Measurements from ENCODE around the gene RHBDL1. TPM values are rescaled to one million over a fixed set of nuclear protein-coding genes. Genes with fewer than 3 reads are reported as not detected.

RHBDL1 gene
- total and polyA plus RNA-seq, 2 donors (not counting 3 experiments of a cell fraction or from before 2014, with no cell fraction given) = 1.1 to 1.8 TPM

DNA sequence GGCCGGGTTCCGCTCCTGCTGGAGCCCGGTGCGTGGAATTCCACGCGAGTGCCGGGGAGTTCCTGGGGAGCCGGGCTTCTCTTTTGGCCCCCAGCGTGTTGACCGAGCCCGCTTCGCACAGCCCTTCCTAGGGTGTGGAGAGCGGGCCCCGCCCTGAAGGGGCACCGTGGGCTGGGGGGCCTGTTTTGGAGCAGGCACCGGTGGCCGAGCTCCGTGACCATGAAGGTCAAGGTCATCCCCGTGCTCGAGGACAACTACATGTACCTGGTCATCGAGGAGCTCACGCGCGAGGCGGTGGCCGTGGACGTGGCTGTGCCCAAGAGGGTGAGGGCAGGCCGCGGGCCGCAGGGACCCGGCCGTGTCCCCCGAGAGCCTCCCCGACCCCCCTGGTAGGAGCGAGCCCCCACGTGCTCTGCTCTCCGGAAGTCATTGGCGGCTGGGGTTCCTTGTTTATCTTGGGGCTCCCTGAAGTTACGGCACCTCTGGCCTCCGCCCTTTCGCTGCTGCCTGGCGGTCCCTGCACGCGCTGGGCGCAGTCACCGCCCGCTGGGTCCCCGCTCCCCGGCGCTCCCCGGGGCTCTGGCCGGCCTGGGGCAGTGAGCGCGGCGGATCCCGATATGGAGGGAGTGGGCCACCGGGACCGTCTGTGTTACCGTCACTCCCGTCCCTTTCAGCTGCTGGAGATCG, 52.0 kb downstream of the RHBDL1 start:
- TF ChIP-seq, protein P1, sequence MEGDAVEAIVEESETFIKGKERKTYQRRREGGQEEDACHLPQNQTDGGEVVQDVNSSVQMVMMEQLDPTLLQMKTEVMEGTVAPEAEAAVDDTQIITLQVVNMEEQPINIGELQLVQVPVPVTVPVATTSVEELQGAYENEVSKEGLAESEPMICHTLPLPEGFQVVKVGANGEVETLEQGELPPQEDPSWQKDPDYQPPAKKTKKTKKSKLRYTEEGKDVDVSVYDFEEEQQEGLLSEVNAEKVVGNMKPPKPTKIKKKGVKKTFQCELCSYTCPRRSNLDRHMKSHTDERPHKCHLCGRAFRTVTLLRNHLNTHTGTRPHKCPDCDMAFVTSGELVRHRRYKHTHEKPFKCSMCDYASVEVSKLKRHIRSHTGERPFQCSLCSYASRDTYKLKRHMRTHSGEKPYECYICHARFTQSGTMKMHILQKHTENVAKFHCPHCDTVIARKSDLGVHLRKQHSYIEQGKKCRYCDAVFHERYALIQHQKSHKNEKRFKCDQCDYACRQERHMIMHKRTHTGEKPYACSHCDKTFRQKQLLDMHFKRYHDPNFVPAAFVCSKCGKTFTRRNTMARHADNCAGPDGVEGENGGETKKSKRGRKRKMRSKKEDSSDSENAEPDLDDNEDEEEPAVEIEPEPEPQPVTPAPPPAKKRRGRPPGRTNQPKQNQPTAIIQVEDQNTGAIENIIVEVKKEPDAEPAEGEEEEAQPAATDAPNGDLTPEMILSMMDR (IDR thresholded peaks at IDR 0.05; ENCODE audit: extremely low read depth in 1 of 2, insufficient read depth in 1 of 2, low read depth in 1 of 2, low read length in 2 of 2) = no peak
- TF ChIP-seq MYC (IDR thresholded peaks at IDR 0.05; ENCODE audit: low read depth, low read length) = no peak
- TF ChIP-seq FOS (IDR thresholded peaks at IDR 0.05; ENCODE audit: borderline replicate concordance, insufficient read depth, low read length) = no peak
- TF ChIP-seq GATA2 (IDR thresholded peaks at IDR 0.05; ENCODE audit: insufficient read depth, insufficient read length, low read depth, low read length) = no peak
- TF ChIP-seq, protein P2, sequence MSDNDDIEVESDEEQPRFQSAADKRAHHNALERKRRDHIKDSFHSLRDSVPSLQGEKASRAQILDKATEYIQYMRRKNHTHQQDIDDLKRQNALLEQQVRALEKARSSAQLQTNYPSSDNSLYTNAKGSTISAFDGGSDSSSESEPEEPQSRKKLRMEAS (IDR thresholded peaks at IDR 0.05; ENCODE audit: insufficient read depth, insufficient read length) = no peak
- no peak for TF ChIP-seq POLR2AphosphoS5 (IDR thresholded peaks at IDR 0.05; ENCODE audit: insufficient read depth, low read depth, low read length)
- no peak for TF ChIP-seq JUN (IDR thresholded peaks at IDR 0.05; ENCODE audit: borderline replicate concordance, insufficient read depth, insufficient read length, low read depth)
- no peak for TF ChIP-seq POLR2A (IDR thresholded peaks at IDR 0.05; ENCODE audit: low read depth, low read length)
- TF ChIP-seq EZH2 (IDR thresholded peaks at IDR 0.05; ENCODE audit: borderline replicate concordance, low read depth, low read length, severe bottlenecking) = no peak
- intact Hi-C loops (cut with micrococcal nuclease) = no loop called here
- DNase-seq (ENCODE audit: low read depth, low spot score) (no peak), FAIRE-seq (no peak)
- Histone ChIP-seq H2AFZ (ENCODE audit: low read depth, low read length) (peak overlapping the region; percentile 61), H3K9me3 (replicated peaks; ENCODE audit: control insufficient read depth, insufficient read depth, low read length) (no peaks in the 10 kb centered on the region), H3K4me2 (ENCODE audit: insufficient read depth, low read length) (peak overlapping the region; percentile 69), H3K27me3 (ENCODE audit: control insufficient read depth in 2 of 2, insufficient read depth in 2 of 2, low read length in 2 of 2) (no peaks in the 10 kb centered on the region), H3K4me3 (replicated peaks in 1 of 3; ENCODE audit: insufficient read depth in 1 of 3, low read depth in 1 of 3, low read length in 3 of 3) (peak overlapping the region; percentile 17 to 61 (median 44)), H3K79me2 (ENCODE audit: control insufficient read depth, insufficient read depth, low read length) (no peaks in the 10 kb centered on the region), H3K4me1 (ENCODE audit: control insufficient read depth, extremely low read depth, insufficient read depth, low read length) (peaks cover 13% of the 10 kb centered on the region), H3K27ac (ENCODE audit: insufficient read depth, low read depth, low read length) (no peak overlapping the region), H4K20me1 (replicated peaks; ENCODE audit: control insufficient read depth, extremely low read depth, insufficient read depth, low read length) (no peaks in the 10 kb centered on the region), H3K36me3 (ENCODE audit: control insufficient read depth in 2 of 2, extremely low read depth in 1 of 2, insufficient read depth in 2 of 2, low read length in 2 of 2) (peaks cover 2 to 4% of the 10 kb centered on the region in 2 experiments), H3K9ac (replicated peaks; ENCODE audit: extremely low read depth, insufficient read depth, low read length) (peak overlapping the region; percentile 14), H3K9me1 (replicated peaks; ENCODE audit: control insufficient read depth, extremely low read depth, insufficient read depth, low read length) (no peaks in the 10 kb centered on the region)
- CTCF ChIA-PET = interaction anchor here (1.0 to 5.7 kb wide), 5 partner anchors 9 to 61 kb away, joined by 3 to 34 read pairs (median 6); partner anchors contain the start of genes CHTF18, METRN and RPUSD1
- no TSS peak for BruUV-seq (replicated peaks)
- dilution Hi-C loops (cut with MboI; ENCODE audit: extremely low pct_ligation_motif_present, low sequenced_read_pairs) = no loop called here
- POLR2A ChIA-PET = no interaction called here

Other genes with a start within 250 kb of the RHBDL1 start
- 65.0 and 70.1 TPM in 2 replicates for gene CAPN15, start 148.0 kb upstream of the RHBDL1 start, total RNA-seq
- 33.9 and 48.6 TPM in 2 replicates for gene CAPN15, start 148.0 kb upstream of the RHBDL1 start, polyA plus RNA-seq
- not detected in 2 replicates for gene PRR35, start 115.3 kb upstream of the RHBDL1 start, total RNA-seq
- not detected in 2 replicates for gene PRR35, start 115.3 kb upstream of the RHBDL1 start, polyA plus RNA-seq
- gene NHLRC4, start 108.7 kb upstream of the RHBDL1 start, total RNA-seq = 0.30 and 0.73 TPM in 2 replicates
- gene NHLRC4, start 108.7 kb upstream of the RHBDL1 start, polyA plus RNA-seq = 0.94 and 0.96 TPM in 2 replicates
- gene PIGQ, start 105.7 kb upstream of the RHBDL1 start, total RNA-seq = 56.8 and 67.7 TPM in 2 replicates
- 66.9 and 82.9 TPM in 2 replicates for gene PIGQ, start 105.7 kb upstream of the RHBDL1 start, polyA plus RNA-seq
- 16.7 and 18.8 TPM in 2 replicates for gene RAB40C, start 85.6 kb upstream of the RHBDL1 start, total RNA-seq
- 12.4 and 16.3 TPM in 2 replicates for gene RAB40C, start 85.6 kb upstream of the RHBDL1 start, polyA plus RNA-seq
- 0.28 and 0.40 TPM in 2 replicates for gene WFIKKN1, start 44.7 kb upstream of the RHBDL1 start, total RNA-seq
- 0.03 and 0.06 TPM in 2 replicates for gene WFIKKN1, start 44.7 kb upstream of the RHBDL1 start, polyA plus RNA-seq
- gene METTL26, start 39.4 kb upstream of the RHBDL1 start, total RNA-seq = 112 and 114 TPM in 2 replicates
- 138 and 215 TPM in 2 replicates for gene METTL26, start 39.4 kb upstream of the RHBDL1 start, polyA plus RNA-seq
- 12.9 and 17.1 TPM in 2 replicates for gene MCRIP2, start 33.8 kb upstream of the RHBDL1 start, total RNA-seq
- 18.9 and 29.9 TPM in 2 replicates for gene MCRIP2, start 33.8 kb upstream of the RHBDL1 start, polyA plus RNA-seq
- 50.0 and 51.8 TPM in 2 replicates for gene WDR90, start 26.3 kb upstream of the RHBDL1 start, total RNA-seq
- gene WDR90, start 26.3 kb upstream of the RHBDL1 start, polyA plus RNA-seq = 22.2 and 29.2 TPM in 2 replicates
- 96.0 and 106 TPM in 2 replicates for gene RHOT2, start 7.5 kb upstream of the RHBDL1 start, total RNA-seq
- gene RHOT2, start 7.5 kb upstream of the RHBDL1 start, polyA plus RNA-seq = 139 and 190 TPM in 2 replicates
- 105 and 107 TPM in 2 replicates for gene STUB1, start 4.7 kb downstream of the RHBDL1 start, total RNA-seq
- gene STUB1, start 4.7 kb downstream of the RHBDL1 start, polyA plus RNA-seq = 147 and 152 TPM in 2 replicates
- 53.4 and 55.1 TPM in 2 replicates for gene JMJD8, start 8.7 kb downstream of the RHBDL1 start, total RNA-seq
- 102 and 125 TPM in 2 replicates for gene JMJD8, start 8.7 kb downstream of the RHBDL1 start, polyA plus RNA-seq
- 9.9 and 11.2 TPM in 2 replicates for gene WDR24, start 14.7 kb downstream of the RHBDL1 start, total RNA-seq
- 9.9 and 14.1 TPM in 2 replicates for gene WDR24, start 14.7 kb downstream of the RHBDL1 start, polyA plus RNA-seq
- 0.22 TPM in 1 of 2 replicates, not detected in the other for gene FBXL16, start 30.1 kb downstream of the RHBDL1 start, total RNA-seq
- 0.07 and 0.18 TPM in 2 replicates for gene FBXL16, start 30.1 kb downstream of the RHBDL1 start, polyA plus RNA-seq
- gene METRN, start 39.4 kb downstream of the RHBDL1 start, total RNA-seq = 14.1 and 16.1 TPM in 2 replicates
- gene METRN, start 39.4 kb downstream of the RHBDL1 start, polyA plus RNA-seq = 10.0 and 23.4 TPM in 2 replicates
- 26.1 and 29.1 TPM in 2 replicates for gene ANTKMT, start 45.5 kb downstream of the RHBDL1 start, total RNA-seq
- gene ANTKMT, start 45.5 kb downstream of the RHBDL1 start, polyA plus RNA-seq = 27.9 and 40.5 TPM in 2 replicates
- gene CCDC78, start 50.8 kb downstream of the RHBDL1 start, total RNA-seq = 0.53 and 1.3 TPM in 2 replicates
- gene CCDC78, start 50.8 kb downstream of the RHBDL1 start, polyA plus RNA-seq = 0.50 and 1.2 TPM in 2 replicates
- gene HAGHL, start 51.4 kb downstream of the RHBDL1 start, total RNA-seq = 5.9 and 6.8 TPM in 2 replicates
- 6.3 and 8.5 TPM in 2 replicates for gene HAGHL, start 51.4 kb downstream of the RHBDL1 start, polyA plus RNA-seq
- 31.2 and 33.8 TPM in 2 replicates for gene CIAO3, start 65.3 kb downstream of the RHBDL1 start, total RNA-seq
- 23.1 and 29.1 TPM in 2 replicates for gene CIAO3, start 65.3 kb downstream of the RHBDL1 start, polyA plus RNA-seq
- not detected in 2 replicates for gene MSLN, start 85.1 kb downstream of the RHBDL1 start, total RNA-seq
- gene MSLN, start 85.1 kb downstream of the RHBDL1 start, polyA plus RNA-seq = not detected in 2 replicates
- 42.3 and 46.2 TPM in 2 replicates for gene RPUSD1, start 112.7 kb downstream of the RHBDL1 start, total RNA-seq
- gene RPUSD1, start 112.7 kb downstream of the RHBDL1 start, polyA plus RNA-seq = 55.8 and 69.0 TPM in 2 replicates
- gene CHTF18, start 112.9 kb downstream of the RHBDL1 start, total RNA-seq = 58.6 and 69.5 TPM in 2 replicates
- 33.0 and 45.3 TPM in 2 replicates for gene CHTF18, start 112.9 kb downstream of the RHBDL1 start, polyA plus RNA-seq
- gene GNG13, start 125.1 kb downstream of the RHBDL1 start, total RNA-seq = not detected in 2 replicates
- gene GNG13, start 125.1 kb downstream of the RHBDL1 start, polyA plus RNA-seq = not detected in 2 replicates

All from endothelial cell of umbilical vein (primary cell).